A549 (cell line): Measurements from ENCODE around the gene BRSK2.

Experiments
- CTCF ChIP-seq: fragments of >200 bp; sonication (Bioruptor Twin); formaldehyde crosslinking; IDR thresholded peaks from 3 replicates; pipeline ENCODE4 v1.5.1; 2016
- ELK1 ChIP-seq: fragments of 150-350 bp; IDR thresholded peaks from 2 replicates; pipeline ENCODE4 v1.6.1; 2014; ENCODE audit warnings: low read depth, mild to moderate bottlenecking, low read length
- HES2 ChIP-seq: fragments of >200 bp; sonication (Bioruptor Twin); formaldehyde crosslinking; IDR thresholded peaks from 2 replicates; pipeline ENCODE4 v1.6.1; 2016
- PBX3 ChIP-seq: IDR thresholded peaks from 2 replicates; pipeline ENCODE4 v1.6.1; 2012
- REST ChIP-seq: fragments of 200-600 bp; sonication (generic); IDR thresholded peaks from 2 replicates; pipeline ENCODE4 v1.6.1; 2016; ENCODE audit warnings: antibody characterized with exemption, mild to moderate bottlenecking, moderate library complexity
- SREBF2 ChIP-seq: fragments of 450-650 bp; IDR thresholded peaks from 2 replicates; pipeline ENCODE4 v1.6.1; 2014; ENCODE audit warnings: mild to moderate bottlenecking, moderate library complexity
- USF2 ChIP-seq: fragments of 450-650 bp; IDR thresholded peaks from 2 replicates; pipeline ENCODE4 v1.6.1; 2014; ENCODE audit warnings: antibody characterized with exemption
- ZFP36 ChIP-seq: fragments of 450-650 bp; IDR thresholded peaks from 2 replicates; pipeline ENCODE4 v1.6.1; 2014; ENCODE audit warnings: borderline replicate concordance; ENCODE audit not compliant: partially characterized antibody

GRCh38 chr11:1504581-1505290 lies 115.0 kb downstream of the BRSK2 start:
- TF ChIP-seq HES2 = no peak
- TF ChIP-seq USF2 = no peak
- no peak for TF ChIP-seq CTCF
- no peak for TF ChIP-seq REST
- no peak for TF ChIP-seq ZFP36
- no peak for TF ChIP-seq SREBF2
- TF ChIP-seq ELK1 = no peak
- no peak for TF ChIP-seq PBX3
